Hematopoietic multipotent progenitor cell treated with erythropoietin and hydrocortisone succinate and interleukin-3 and kit ligand, for 17 days (in vitro differentiated cells): ENCODE results near the gene CNGB1.
"Not testable (repeated sequence)": the region's sequence is repeated elsewhere in the genome, so short reads cannot be mapped to it uniquely, and the experiment has no call there.

Experiments used
- DNase-seq: peaks from one replicate; pipeline ENCODE4 v3.0.0-alpha.2; 2015; ENCODE audit warnings: low spot score

The CNGB1 gene

GRCh38 chr16:57858635-57859034, 112.3 kb downstream of the CNGB1 start:
- DNase-seq, result no peak

GRCh38 chr16:57857991-57858390, 112.9 kb downstream of the CNGB1 start:
- DNase-seq, result not testable (repeated sequence)

- DNase-seq, result no peak
Measured at GRCh38 chr16:57855188-57855587, 115.7 kb downstream of the CNGB1 start.

GRCh38 chr16:57852189-57852588, 118.7 kb downstream of the CNGB1 start:
- DNase-seq, result no peak

GRCh38 chr16:57848181-57848580, 122.7 kb downstream of the CNGB1 start:
- DNase-seq, result no peak

GRCh38 chr16:57846931-57847330, 124.0 kb downstream of the CNGB1 start:
- not testable (repeated sequence) for DNase-seq

- no peak for DNase-seq
Measured at GRCh38 chr16:57846078-57846697, 124.7 kb downstream of the CNGB1 start.

DNA sequence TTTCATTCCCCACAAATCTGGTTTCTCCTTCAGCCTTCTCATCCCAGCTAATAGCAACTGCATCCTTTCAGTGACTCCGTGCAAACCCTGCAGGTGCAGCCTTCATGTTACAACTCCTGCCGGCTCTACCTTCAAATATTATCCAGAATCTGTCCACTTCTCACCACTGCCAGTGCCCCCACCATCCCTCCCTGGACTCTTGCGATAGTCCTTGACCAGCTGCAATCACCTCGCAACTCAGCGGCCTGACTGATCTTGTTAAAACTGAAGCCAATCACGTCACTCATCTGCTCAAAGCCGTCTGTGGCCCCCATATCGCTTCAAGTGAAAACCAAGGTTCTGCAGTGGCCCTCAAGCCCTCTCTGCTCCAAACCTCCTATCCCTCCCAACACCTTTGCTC, 125.8 kb downstream of the CNGB1 start:
- no peak for DNase-seq

GRCh38 chr16:57844416-57845030, 126.4 kb downstream of the CNGB1 start:
- DNase-seq, result no peak

GRCh38 chr16:57843400-57843799, 127.5 kb downstream of the CNGB1 start:
- DNase-seq, result no peak

DNA sequence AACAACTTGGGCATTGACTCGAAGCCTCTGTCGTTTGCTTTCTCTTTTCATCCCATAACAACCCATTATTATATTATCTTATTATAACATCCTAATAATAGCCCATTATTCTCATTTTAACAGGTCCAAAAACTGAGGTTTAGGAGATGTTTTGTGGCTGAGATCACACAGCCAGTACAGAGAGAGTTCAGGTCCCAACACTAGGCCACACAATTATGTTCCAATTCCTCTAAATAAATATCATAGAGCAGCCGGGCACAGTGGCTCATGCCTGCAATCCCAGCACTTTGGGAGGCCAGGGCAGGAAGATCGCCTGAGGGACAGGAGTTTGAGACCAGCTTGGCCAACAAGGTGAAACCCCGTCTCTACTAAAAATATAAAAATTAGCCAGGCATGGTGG, 128.3 kb downstream of the CNGB1 start:
- DNase-seq, result no peak

DNA sequence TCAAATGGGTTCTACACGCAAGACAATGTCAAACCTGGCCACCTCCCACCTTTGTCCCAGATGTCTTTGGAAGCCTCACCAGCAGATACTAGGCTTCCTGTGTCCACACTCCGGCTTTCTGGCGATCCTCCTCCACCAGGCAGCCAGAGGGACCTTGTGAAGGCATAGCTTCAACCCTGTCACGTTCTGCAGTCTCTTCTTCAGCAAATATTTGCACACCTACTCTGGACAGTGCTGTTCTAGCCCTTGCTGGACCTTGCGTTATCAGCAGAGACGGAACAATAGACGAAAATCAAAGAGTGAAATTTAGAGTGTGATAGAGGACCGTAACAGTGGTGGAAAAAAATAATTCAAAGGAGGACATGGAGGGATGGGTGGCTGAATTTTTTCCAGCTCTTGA, 130.1 kb downstream of the CNGB1 start:
- no peak for DNase-seq

DNA sequence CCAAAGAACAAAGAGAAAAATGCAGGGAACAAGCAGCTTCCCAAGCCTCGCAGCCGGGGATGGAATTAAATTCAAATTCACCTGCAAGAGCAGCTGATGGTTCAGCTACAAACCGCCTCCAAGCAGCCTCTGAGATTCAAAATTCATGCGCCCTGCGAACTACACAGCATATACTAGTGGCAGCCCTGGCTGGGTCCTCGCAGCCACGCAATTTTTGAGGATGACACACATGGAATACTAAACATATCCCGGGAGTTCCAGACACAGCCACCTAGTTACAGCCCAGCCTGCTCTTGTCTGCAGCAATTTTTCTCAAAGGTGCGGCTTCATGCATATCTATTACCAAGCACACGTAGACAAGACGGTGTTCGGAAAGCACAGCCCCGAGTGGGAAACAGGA, 132.8 kb downstream of the CNGB1 start:
- DNase-seq, result no peak

DNA sequence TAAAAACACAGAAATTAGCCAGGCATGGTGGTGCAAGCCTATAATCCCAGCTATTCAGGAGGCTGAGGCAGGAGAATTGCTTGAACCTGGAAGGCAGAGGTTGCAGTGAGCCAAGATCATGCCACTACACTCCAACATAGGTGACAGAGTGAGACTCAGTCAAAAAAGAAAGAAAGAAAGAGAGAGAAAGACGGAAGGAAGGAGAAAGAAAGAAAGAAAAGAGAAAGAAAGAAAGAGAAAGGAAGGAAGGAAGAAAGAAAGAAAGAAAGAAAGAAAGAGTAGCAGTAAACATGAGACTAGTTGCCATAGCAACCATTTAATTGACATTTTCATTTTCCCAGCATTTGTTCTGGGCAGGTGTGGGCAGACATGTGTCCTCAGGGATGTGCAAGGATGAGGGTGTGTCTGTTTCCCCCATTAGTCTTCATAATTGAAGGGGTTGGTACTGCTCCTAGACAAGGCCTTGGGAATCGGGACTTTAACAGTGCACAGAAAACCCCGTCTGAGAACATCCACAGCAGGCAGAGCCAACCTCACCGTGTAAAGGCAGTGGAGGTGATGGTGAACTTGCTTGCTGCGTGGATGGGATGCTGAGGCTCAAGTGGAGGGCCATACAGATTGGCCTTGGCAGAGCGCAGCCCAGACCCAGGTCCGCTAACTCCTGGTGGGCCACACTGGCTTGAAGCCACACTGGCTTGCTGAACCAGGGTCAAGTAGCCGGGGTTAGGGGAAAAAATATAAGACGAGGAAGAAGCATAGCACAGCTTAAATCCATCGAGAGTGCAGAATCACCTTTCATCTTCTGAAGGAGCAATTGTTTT, 133.4 kb downstream of the CNGB1 start:
- DNase-seq, result no peak

GRCh38 chr16:57835439-57835838, 135.5 kb downstream of the CNGB1 start:
- not testable (repeated sequence) for DNase-seq

DNA sequence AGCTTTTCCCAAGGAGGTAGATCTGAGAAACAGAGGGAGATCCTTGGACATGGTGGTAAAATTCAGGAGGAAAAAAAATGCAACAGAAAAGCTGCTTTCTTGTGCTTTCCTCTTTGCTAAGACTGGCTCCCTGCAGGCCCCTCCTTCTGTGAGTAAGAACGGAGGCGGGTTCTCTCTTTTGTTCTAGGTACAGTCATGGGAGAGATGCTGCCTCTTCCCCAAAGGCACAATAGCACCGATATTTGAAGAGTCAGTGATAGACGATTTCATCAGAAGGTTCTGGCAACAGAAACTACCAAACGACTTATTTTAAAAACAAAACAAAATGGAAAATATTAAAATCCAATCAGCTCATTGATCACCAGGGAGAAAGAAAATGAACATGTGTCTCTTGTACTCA, 136.0 kb downstream of the CNGB1 start:
- DNase-seq, result no peak
